Parietal lobe (tissue), 2 donors: ENCODE measurements around the gene TMEM165. TPM values are rescaled to one million over a fixed set of nuclear protein-coding genes. Genes with fewer than 3 reads are reported as not detected.

Experiments used
- small RNA-seq: library from RNA; depleted of rRNA; stranded (forward); fragments of <200 nt; gene quantifications from one replicate; pipeline ENCODE3, GENCODE V24; 2014; ENCODE audit warnings: low replicate concordance
- total RNA-seq: library from RNA; depleted of rRNA; stranded (reverse); fragments of >200 nt; gene quantifications from one replicate; pipeline ENCODE4 v1.2.3, GENCODE V29; 2014

TMEM165 gene
- 108 TPM for total RNA-seq

GRCh38 chr4:55395529-55396307, at the start of gene TMEM165:
TMEM165 (plus strand) TSS chr4:55395957; CDS start chr4:55396190, 233 bp downstream.

GRCh38 chr4:55345980-55346850, 49.5 kb upstream of the TMEM165 start, which contains the start of gene SRD5A3:
SRD5A3 (plus strand) TSS chr4:55346242; CDS start chr4:55346337, 95 bp downstream.

Small RNA genes lying within 50 kb of the gene (small RNA-seq; reads per million reads assigned to genes)
- not detected for gene RF00019

Other genes with a start within 250 kb of the TMEM165 start
- gene SRD5A3, start 49.7 kb upstream of the TMEM165 start, total RNA-seq = 8.1 TPM
- gene CLOCK, start 151.0 kb downstream of the TMEM165 start, total RNA-seq = 42.6 TPM
- gene PDCL2, start 196.3 kb downstream of the TMEM165 start, total RNA-seq = not detected
- 2.2 TPM for gene NMU, start 240.3 kb downstream of the TMEM165 start, total RNA-seq